COLO668 (cell line): Measurements from ENCODE around the gene NACC2.
"Not testable (repeated sequence)": the region's sequence is repeated elsewhere in the genome, so short reads cannot be mapped to it uniquely, and the experiment has no call there.

Experiments
- DNase-seq: peaks from one replicate; lab custom pipeline; 2025; ENCODE audit not compliant: unreplicated experiment; lab: John Stamatoyannopoulos, UW

NACC2 gene

DNA sequence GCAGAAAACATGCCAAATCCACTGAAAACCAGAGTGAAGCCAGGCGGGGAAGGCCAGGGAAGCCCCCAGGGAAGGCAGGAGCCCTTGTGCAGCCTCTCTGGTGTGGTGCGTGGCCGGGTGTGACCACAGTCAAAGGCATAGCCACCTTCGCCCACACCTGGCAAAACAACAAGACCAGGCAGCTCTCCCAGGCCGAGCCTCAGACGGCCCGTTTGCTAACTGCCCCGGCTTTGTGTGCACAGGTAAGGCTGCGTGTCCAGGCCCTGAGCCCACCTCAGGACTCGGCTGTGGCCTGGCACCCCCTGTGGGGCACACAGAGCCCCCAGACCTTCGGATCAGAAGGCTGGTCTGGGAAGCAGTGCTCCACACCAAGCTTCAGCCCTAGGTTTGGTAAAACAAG lies 17.5 kb upstream of the NACC2 start:
- DNase-seq = no peak

- no peak for DNase-seq
Observed at GRCh38 chr9:136111910-136112309, 16.8 kb upstream of the NACC2 start.

DNA sequence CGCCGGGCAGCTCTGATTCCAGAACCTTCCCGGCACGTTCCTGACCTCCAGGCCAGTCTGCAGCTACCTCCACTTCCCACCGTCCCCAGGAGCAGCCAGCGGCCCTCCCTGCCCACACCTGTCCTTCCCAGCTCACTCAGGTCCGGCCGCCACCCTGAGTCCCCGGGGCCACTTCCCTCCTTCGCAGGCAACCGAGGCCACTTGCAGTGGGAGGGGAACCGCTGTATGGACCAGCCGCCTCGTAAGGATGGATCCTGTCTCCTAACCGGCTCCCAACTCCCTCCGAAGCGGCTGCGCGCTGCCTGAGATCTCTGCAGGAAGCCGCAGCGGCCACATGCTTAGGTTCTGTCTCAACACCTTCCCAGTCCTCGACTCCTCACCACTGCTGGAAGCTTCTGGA lies 16.1 kb upstream of the NACC2 start:
- DNase-seq = no peak

GRCh38 chr9:136110082-136111061 lies 15.3 kb upstream of the NACC2 start:
- peak; percentile 67 for DNase-seq

GRCh38 chr9:136109351-136110081 lies 14.4 kb upstream of the NACC2 start:
- peak; percentile 98 for DNase-seq

DNA sequence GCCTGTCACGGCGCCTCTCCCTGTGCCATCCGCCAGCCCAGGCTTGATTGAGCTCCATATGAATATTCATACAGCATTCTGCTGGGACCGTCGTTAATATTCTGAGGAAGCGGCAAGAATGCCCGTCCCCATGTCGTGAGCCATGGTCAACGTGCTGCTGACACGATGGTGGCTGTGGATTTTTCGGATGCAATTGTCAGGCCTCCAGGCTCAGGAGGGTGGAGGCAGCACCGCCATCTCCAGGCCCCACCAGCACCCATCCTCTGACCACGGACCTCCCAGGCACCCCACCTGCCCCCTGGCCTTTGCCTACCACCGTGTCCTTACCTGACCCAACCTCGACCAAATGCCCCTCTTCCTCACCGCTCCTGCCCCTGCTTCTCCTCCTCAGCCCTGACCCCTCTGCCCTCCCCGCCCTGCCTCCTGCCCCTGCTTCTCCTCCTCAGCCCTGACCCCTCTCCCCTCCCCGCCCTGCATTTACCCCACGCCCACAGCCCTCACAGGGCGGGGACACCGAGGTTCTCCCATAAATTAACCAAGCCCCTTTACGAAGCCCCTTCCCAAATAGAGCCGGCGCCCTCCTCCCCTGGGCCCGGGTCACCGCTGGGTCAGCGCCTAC lies 13.7 kb upstream of the NACC2 start:
- DNase-seq = peak; percentile 43

GRCh38 chr9:136107953-136108647 lies 13.0 kb upstream of the NACC2 start:
- peak; percentile 90 for DNase-seq

GRCh38 chr9:136107155-136107952 lies 12.3 kb upstream of the NACC2 start:
- peak; percentile 92 for DNase-seq

DNA sequence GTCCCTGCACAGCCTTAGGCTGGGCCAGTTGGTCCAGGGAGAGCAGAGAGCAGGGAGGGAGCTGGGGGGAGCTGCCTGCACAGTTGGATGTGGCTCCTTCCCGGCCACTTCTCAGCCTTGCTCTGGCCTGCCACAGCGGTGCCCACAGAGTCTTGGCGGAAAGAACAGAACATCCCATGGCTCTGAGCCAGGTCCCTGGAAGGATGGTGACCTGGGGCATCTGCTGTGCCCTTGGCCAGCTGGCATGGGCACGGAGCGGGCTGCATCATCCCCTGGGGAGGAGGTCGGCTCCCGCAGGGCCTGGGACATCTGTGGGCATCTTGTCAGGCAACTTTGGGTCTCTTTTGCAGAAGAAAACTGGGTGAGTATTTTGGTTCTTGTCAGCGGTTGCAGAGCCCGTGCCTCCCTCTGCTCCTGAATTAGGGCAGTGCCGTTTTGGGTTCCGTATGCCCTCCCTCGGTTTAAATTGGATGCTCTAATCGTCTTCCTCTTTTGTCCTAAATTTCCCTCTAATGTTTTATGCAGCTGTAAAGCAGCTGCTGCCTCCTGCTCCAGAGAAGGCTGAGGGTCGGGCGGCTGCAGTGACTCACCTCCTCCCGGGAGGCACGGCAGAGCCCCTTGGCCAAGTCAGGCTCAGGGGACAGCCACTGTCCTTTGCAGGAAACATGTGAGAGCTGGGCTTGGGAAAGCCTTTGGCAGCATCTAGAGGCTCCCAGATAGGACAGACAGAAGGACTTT lies 10.5 kb upstream of the NACC2 start:
- DNase-seq = peak; percentile 24

DNA sequence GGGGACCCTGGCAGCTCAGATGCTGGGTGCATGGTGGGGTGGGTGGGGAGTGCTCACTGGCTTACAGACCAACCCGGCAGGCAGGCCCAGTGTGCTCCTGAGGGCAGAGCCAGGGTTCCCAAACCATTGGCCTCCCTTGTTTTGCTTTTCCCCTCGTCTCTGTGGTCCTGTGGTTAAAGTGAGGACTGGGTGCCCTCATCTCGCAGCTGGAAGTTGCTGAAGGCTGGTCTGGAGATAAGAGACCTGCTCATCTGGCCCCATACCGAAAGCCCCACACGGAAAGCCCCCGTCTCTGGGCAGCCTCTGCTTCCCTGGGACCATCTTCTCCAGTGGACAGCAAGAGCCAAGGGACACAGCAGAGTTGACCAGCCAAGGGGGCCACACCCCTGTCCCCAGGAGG lies 9.8 kb upstream of the NACC2 start:
- no peak for DNase-seq

DNA sequence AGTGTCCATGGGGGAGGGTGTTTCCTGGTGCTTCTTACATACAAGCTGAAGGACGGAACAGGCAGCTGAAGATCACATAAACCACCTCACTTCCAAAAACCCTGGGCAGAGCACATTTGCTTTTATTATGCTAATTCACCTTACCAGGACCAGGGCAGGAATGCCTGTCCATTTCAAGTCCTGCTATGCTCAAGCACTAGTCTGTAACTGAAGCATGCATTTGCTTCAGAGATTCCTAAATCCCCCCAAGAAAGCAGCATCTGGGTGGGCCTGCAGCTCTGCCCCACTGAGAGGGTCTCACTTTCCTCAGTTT lies 9.4 kb upstream of the NACC2 start:
- no peak for DNase-seq

DNA sequence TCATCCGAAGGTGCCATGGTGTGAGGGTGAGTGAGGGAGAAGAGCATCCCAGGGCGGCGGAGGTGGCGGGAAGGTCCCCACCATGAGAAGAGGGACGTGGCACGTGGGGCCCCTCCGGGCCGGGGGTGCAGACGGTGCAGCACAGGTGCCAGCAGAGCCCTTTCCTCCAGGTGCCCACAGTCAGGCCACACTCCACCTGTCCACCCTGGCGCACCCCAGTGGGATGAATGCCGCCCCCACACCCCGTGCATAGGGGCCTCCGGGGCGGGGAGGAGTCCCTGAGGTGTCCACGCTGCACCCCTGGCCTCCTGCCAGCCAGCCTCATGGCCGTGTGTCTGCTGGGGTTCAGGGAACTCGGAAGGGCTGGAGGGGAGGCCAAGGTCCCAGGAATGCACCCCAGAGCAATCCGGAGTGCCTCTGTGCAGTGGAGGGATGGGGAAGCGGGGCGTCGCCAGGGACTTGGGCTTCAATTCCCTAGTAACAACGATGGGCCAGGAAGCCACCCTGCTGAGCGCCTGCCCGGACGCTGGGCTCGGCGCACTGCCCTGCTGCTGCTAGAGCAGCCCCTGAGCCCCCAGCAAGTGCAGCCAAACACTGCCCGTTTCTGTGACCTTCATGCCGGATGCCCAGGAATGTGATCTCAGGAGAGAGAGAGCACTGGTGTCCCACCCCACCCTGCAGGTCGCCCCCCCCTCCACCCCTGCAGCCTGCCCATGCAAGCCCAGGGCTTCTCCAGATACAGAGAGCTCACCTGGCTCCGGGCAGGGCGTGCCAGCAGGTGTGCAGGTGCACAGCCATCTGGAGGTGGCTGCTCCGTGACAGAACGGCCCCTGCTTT lies 8.8 kb upstream of the NACC2 start:
- peak; percentile 93 for DNase-seq

- not testable (repeated sequence) for DNase-seq
Observed at GRCh38 chr9:136101615-136102074, 6.6 kb upstream of the NACC2 start.

DNA sequence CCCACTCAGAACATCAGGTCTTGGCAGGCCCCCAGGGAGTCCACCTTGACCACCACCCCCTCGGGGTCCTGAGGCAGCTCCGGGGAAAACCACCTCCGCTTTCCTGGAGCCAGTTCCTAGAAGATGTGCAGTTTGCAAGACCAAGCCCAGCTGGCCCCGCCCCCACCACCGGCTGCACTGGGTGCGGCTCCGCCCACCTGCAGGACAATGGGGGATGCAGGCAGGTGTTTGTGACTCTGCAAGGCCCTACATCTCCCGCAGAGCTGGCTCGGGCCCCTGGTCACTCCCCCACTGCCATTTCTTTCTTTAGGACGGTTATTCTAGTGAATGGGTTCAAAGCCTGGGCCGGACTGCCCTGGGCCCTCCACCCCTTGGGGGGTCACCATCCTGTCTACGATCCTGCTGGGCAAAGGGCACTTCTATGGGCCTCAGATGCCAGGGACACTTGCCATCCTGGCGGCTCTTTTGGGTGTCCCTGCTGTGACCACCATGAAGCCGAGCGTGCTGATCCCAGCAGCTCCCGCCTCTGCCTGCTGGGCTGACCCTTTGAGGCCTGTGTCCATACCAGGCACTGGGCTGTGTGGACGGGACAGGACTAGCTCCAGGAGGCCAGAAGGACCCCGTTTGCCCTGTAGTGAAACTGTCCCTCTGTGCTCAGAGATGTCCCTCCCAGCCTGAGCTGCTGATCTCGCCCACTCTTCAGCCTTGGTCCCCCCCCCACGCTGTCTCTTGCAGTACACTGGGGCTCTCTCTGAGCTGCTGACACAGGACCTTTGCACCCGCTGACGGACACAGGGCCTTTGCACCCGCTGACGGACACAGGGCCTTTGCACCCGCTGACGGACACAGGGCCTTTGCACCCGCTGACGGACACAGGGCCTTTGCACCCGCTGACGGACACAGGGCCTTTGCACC lies 5.9 kb upstream of the NACC2 start:
- peak; percentile 94 for DNase-seq

DNA sequence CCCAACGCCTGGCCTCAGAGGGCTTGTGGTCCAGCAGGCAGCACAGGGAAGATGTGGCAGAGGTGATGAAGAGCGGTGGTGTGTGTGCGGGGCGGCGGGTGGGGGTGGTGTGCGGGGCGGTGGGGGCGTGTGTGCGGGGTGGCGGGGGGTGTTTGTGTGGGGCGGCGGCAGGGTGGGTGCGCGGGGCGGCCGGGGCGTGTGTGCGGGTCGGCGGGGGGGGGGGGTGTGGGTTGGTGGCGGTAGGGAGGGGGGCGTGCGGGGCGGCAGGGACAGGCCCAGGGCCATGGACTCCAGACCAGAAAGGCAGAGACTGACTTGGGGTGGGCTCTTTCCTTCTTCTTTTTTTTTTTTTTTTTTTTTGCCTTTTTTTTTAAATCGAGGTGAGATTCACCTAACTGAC lies 4.5 kb upstream of the NACC2 start:
- DNase-seq = no peak

DNA sequence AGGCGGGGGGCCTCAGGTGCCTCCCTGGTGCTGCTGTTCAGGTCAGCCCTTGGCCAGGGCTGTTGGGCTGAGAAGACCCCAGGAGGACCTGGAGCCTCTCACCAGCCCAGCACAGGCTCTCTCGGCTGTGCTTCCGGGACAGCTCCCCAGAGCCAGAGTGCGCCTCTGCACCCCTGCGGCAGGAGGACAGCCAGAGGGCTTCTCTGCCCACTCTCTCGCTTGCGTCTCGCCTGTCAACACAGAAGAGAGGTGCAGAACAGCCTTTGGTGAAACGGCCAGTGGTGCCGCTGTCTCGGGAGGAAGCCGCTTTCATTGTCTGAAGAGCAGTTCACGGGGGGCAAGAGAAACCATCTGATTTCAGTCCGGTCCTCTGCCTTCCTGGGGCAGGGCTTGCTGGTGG lies 3.8 kb upstream of the NACC2 start:
- no peak for DNase-seq

DNA sequence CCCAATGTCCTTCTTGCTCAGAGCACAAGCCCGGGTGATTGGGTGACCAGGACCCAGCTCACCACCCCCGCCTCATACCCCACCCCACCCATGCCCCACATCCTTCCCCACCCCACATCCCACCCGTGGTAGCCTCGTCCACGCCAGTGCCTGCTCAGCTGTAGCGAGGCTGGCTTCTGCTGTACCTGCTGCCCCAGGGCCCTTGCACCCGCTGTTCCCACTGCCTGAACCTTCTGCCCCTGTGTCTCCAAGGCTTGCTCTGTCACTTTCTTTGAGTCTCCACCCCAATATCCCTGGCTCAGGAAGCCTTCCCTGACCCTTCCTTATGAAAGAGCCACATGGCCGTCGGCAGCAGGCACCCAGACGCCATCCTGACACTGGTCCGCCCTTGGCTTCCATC lies 3.1 kb upstream of the NACC2 start:
- DNase-seq = no peak

GRCh38 chr9:136096505-136097001 lies 1.5 kb upstream of the NACC2 start:
- DNase-seq = no peak
